SK-N-SH (cell line): ENCODE data around the gene CACNA1H.

Experiments
- EP300 ChIP-seq, 2 experiments: IDR thresholded peaks; 2 replicates each; pipeline versions ENCODE4 v1.4.0 to v1.6.1; 2012; ENCODE audit warnings: borderline replicate concordance in 1 of 2, low read depth in 1 of 2, low read length in 1 of 2
- FOSL2 ChIP-seq: IDR thresholded peaks from 2 replicates; pipeline ENCODE4 v1.4.0; 2012; ENCODE audit warnings: low read depth, mild to moderate bottlenecking, moderate library complexity, borderline replicate concordance
- RAD21 ChIP-seq: IDR thresholded peaks from 2 replicates; pipeline ENCODE4 v1.6.1; 2012; ENCODE audit warnings: mild to moderate bottlenecking, low read length
- TF ChIP-seq, protein P1 (sequence below): fragments of 200-600 bp; sonication (generic); IDR thresholded peaks from 2 replicates; pipeline ENCODE4 v1.6.1; 2017; ENCODE audit warnings: antibody characterized with exemption, mild to moderate bottlenecking, moderate library complexity
- TF ChIP-seq, protein P2 (sequence below): IDR thresholded peaks from 2 replicates; pipeline ENCODE4 v1.4.0; 2012; ENCODE audit warnings: low read depth

DNA sequence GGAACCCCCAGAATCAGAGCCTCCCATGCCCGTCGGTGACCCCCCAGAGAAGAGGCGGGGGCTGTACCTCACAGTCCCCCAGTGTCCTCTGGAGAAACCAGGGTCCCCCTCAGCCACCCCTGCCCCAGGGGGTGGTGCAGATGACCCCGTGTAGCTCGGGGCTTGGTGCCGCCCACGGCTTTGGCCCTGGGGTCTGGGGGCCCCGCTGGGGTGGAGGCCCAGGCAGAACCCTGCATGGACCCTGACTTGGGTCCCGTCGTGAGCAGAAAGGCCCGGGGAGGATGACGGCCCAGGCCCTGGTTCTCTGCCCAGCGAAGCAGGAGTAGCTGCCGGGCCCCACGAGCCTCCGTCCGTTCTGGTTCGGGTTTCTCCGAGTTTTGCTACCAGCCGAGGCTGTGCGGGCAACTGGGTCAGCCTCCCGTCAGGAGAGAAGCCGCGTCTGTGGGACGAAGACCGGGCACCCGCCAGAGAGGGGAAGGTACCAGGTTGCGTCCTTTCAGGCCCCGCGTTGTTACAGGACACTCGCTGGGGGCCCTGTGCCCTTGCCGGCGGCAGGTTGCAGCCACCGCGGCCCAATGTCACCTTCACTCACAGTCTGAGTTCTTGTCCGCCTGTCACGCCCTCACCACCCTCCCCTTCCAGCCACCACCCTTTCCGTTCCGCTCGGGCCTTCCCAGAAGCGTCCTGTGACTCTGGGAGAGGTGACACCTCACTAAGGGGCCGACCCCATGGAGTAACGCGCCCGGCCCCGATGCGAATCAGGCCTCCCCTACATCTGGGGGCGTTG is 68.1 kb downstream of the CACNA1H start:
- TF ChIP-seq, protein P1, sequence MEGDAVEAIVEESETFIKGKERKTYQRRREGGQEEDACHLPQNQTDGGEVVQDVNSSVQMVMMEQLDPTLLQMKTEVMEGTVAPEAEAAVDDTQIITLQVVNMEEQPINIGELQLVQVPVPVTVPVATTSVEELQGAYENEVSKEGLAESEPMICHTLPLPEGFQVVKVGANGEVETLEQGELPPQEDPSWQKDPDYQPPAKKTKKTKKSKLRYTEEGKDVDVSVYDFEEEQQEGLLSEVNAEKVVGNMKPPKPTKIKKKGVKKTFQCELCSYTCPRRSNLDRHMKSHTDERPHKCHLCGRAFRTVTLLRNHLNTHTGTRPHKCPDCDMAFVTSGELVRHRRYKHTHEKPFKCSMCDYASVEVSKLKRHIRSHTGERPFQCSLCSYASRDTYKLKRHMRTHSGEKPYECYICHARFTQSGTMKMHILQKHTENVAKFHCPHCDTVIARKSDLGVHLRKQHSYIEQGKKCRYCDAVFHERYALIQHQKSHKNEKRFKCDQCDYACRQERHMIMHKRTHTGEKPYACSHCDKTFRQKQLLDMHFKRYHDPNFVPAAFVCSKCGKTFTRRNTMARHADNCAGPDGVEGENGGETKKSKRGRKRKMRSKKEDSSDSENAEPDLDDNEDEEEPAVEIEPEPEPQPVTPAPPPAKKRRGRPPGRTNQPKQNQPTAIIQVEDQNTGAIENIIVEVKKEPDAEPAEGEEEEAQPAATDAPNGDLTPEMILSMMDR: no peak
- no peak for TF ChIP-seq FOSL2
- TF ChIP-seq EP300 (IDR thresholded peaks at IDR 0.05; ENCODE audit: borderline replicate concordance in 1 of 2, low read depth in 1 of 2, low read length in 1 of 2): no peak
- no peak for TF ChIP-seq RAD21
- TF ChIP-seq, protein P2, sequence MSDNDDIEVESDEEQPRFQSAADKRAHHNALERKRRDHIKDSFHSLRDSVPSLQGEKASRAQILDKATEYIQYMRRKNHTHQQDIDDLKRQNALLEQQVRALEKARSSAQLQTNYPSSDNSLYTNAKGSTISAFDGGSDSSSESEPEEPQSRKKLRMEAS: no peak
